ENCODE measurements around the gene FGF2.

- TF ChIP-seq, protein P1, sequence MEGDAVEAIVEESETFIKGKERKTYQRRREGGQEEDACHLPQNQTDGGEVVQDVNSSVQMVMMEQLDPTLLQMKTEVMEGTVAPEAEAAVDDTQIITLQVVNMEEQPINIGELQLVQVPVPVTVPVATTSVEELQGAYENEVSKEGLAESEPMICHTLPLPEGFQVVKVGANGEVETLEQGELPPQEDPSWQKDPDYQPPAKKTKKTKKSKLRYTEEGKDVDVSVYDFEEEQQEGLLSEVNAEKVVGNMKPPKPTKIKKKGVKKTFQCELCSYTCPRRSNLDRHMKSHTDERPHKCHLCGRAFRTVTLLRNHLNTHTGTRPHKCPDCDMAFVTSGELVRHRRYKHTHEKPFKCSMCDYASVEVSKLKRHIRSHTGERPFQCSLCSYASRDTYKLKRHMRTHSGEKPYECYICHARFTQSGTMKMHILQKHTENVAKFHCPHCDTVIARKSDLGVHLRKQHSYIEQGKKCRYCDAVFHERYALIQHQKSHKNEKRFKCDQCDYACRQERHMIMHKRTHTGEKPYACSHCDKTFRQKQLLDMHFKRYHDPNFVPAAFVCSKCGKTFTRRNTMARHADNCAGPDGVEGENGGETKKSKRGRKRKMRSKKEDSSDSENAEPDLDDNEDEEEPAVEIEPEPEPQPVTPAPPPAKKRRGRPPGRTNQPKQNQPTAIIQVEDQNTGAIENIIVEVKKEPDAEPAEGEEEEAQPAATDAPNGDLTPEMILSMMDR (IDR thresholded peaks at IDR 0.05), result no peak
- no peak for TF ChIP-seq POLR2A (IDR thresholded peaks at IDR 0.05)
Measured at GRCh38 chr4:122908223-122908622, 81.6 kb downstream of the FGF2 start.

Measured in testis (tissue), 2 donors.